Cardiac muscle cell (in vitro differentiated cells and primary cell): ENCODE results near the gene SBF2. TPM values are rescaled to one million over a fixed set of nuclear protein-coding genes. Genes with fewer than 3 reads are reported as not detected.
A peak's percentile ranks its signal among the peaks of the same experiment; 100 is the strongest.
"Not testable (repeated sequence)": the region's sequence is repeated elsewhere in the genome, so short reads cannot be mapped to it uniquely, and the experiment has no call there.

Experiments used
- DNase-seq, 2 donors: peaks; one replicate each; pipeline versions ENCODE4 v3.0.0 to v3.0.0-alpha.2; 2010 to 2017; ENCODE audit warnings: low read depth in 1 of 2, low spot score in 1 of 2
- H3K27ac ChIP-seq: fragments of 200-600 bp; sonication (generic); 2 replicates; pipeline ENCODE4 v1.5.1; 2016
- H3K27me3 ChIP-seq: fragments of 200-600 bp; sonication (generic); 2 replicates; pipeline ENCODE4 v1.6.0; 2016; ENCODE audit warnings: control low read depth
- H3K36me3 ChIP-seq: fragments of 200-600 bp; sonication (generic); 2 replicates; pipeline ENCODE4 v1.5.1; 2016; ENCODE audit warnings: control low read depth
- H3K4me1 ChIP-seq: fragments of 200-600 bp; sonication (generic); 2 replicates; pipeline ENCODE4 v1.8.1; 2017; ENCODE audit warnings: low read depth, mild to moderate bottlenecking, mixed run types
- H3K4me3 ChIP-seq: fragments of 200-600 bp; sonication (generic); 2 replicates; pipeline ENCODE4 v1.5.1; 2016; ENCODE audit warnings: mild to moderate bottlenecking
- H3K9me3 ChIP-seq: fragments of 200-600 bp; sonication (generic); 2 replicates; pipeline ENCODE4 v1.5.1; 2017; ENCODE audit warnings: low read depth, mild to moderate bottlenecking, control low read depth
- polyA plus RNA-seq: library from polyadenylated mRNA; unstranded; fragments of >200 nt; fragmentation: Nextera tagmentation; extraction: Ambion mirVana; gene quantifications from 2 replicates; pipeline ENCODE4 v1.2.1, GENCODE V29; 2016
- total RNA-seq: library from RNA; depleted of rRNA; stranded (reverse); fragments of >200 nt; gene quantifications from 2 replicates; pipeline ENCODE4 v1.2.3, GENCODE V29; 2016
- TF ChIP-seq, protein P1 (sequence below): IDR thresholded peaks from 2 replicates; pipeline ENCODE4 v1.5.1; 2012; ENCODE audit warnings: low read depth, mild to moderate bottlenecking, low read length

Gene SBF2
- total and polyA plus RNA-seq, 2 experiments from 2014 or later, result 13.3 to 32.3 TPM

DNA sequence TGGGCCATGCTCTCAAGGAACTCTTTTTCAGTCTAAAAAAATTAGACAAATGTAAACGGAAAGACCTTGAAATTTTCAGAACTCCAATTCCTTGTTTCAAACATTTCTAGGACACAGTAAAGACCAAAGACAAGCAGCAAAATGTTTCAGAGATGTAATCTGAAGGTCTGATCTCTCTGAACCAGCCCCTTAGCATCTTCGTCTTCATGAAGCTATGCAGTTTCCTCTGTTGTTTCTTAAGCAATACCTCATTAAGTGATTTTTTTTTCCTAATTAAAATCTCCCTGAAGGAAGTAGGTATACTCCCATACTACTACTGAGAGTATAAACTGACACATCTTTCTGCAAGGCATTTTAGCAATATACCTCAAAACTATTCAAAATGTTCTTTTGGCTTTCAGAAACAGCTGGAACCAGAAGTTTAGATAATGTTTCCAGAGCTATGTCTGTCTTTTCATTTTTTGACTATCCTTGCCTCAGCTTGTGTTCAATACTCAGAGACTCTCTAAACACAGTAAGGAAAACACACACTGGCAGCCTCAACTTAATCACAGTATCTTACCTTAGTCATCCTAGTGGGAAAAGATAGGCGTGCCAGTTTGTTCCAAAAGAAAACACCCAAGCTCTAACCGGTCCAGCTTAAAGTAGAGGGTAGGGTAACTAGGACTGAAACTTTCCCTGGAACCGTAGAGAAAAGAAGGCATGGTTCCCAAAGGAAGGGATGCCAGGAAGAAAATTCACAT is 25.1 kb downstream of the SBF2 start:
- TF ChIP-seq, protein P1, sequence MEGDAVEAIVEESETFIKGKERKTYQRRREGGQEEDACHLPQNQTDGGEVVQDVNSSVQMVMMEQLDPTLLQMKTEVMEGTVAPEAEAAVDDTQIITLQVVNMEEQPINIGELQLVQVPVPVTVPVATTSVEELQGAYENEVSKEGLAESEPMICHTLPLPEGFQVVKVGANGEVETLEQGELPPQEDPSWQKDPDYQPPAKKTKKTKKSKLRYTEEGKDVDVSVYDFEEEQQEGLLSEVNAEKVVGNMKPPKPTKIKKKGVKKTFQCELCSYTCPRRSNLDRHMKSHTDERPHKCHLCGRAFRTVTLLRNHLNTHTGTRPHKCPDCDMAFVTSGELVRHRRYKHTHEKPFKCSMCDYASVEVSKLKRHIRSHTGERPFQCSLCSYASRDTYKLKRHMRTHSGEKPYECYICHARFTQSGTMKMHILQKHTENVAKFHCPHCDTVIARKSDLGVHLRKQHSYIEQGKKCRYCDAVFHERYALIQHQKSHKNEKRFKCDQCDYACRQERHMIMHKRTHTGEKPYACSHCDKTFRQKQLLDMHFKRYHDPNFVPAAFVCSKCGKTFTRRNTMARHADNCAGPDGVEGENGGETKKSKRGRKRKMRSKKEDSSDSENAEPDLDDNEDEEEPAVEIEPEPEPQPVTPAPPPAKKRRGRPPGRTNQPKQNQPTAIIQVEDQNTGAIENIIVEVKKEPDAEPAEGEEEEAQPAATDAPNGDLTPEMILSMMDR, result no peak
- no peak overlapping the region for H3K4me3 ChIP-seq
- H3K27me3 ChIP-seq, result no peaks in the 10 kb centered on the region
- H3K4me1 ChIP-seq, result peaks cover 4% of the 10 kb centered on the region
- no peaks in the 10 kb centered on the region for H3K9me3 ChIP-seq
- no peak overlapping the region for H3K27ac ChIP-seq
- H3K36me3 ChIP-seq, result no peaks in the 10 kb centered on the region
- DNase-seq, result no peak

DNA sequence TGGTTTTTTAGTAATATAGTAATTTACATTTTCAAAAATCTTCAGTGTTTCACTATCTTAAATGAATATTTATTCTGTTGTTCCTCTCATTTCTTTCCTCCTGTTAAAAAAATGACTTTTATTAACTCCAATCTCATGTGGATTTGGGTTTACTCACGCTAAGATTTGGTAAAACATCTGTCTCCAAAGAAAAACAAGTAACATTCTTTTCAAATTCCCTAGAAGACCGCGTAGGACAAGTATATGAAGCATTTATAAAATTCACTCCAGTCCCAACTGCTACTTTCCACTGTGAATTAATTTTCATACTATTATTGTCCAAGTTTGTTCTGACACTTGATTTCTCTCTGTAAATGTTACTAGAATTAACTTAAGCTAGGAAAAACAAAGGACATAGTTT is 26.2 kb downstream of the SBF2 start:
- H3K36me3 ChIP-seq, result no peaks in the 10 kb centered on the region
- no peaks in the 10 kb centered on the region for H3K9me3 ChIP-seq
- no peak overlapping the region for H3K4me3 ChIP-seq
- no peak overlapping the region for H3K27ac ChIP-seq
- no peaks in the 10 kb centered on the region for H3K27me3 ChIP-seq
- TF ChIP-seq, protein P1, result no peak
- no peak for DNase-seq
- peaks cover 4% of the 10 kb centered on the region for H3K4me1 ChIP-seq

DNA sequence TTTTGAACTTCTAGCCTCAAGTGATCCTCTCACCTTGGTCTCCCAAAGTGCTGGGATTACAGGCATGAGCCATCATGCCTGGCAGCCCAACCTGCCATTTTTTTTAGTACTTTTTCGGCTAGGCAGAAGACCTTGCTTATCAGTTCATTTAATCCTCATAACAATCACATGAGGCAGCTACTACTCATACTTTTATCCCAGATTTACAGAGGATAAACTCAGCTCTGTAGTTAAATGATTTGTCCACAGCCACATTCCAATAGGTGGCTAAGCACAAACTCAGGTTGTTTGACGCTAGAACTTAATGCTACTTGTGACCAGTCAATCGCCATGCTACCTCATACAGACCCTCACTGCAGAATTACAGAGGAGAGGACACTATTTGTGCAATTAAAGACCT is 28.1 kb downstream of the SBF2 start:
- Histone ChIP-seq H3K36me3 (no peaks in the 10 kb centered on the region), H3K4me3 (no peak overlapping the region), H3K27ac (no peak overlapping the region), H3K9me3 (no peaks in the 10 kb centered on the region), H3K4me1 (peaks cover 4% of the 10 kb centered on the region), H3K27me3 (no peaks in the 10 kb centered on the region)
- no peak for DNase-seq
- TF ChIP-seq, protein P1, result no peak

DNA sequence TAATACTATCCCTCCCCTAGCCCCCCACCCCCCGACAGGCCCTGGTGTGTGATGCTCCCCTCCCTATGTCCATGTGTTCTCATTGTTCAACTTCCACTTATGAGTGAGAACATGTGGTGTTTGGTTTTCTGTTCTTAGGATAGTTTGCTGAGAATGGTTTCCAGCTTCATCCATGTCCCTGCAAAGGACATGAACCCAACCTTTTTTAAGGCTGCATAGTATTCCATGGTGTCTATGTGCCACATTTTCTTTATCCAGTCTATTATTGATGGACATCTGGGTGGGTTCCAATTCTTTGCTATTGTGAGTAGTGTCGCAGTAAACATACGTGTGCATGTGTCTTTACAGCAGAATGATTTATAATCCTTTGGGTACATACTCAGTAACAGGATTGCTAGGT is 29.3 kb downstream of the SBF2 start:
- H3K4me1 ChIP-seq, H3K27me3 ChIP-seq, DNase-seq, H3K36me3 ChIP-seq, H3K4me3 ChIP-seq, H3K27ac ChIP-seq, H3K9me3 ChIP-seq: not testable (repeated sequence)

DNA sequence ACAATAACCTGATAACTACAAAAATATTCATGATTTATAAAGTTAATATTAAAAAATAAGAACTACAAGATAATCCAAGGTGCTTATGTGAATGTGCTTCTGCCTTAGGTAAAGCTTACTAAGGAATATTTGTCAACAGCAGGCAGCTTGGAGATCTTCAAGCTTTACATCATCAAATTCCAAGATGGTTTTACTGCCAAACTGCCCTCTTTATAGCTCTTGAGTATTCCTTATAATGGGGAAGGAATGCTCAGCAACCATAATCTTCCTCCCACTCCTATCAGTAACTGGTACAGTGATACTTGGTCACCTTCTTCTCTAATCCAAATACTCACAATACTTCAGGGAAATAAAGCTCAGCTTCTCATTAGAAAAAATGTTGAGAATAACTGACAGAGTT is 30.1 kb downstream of the SBF2 start:
- Histone ChIP-seq H3K27ac (no peak overlapping the region), H3K27me3 (no peaks in the 10 kb centered on the region), H3K9me3 (no peaks in the 10 kb centered on the region), H3K36me3 (no peaks in the 10 kb centered on the region), H3K4me3 (no peak overlapping the region), H3K4me1 (peaks cover 4% of the 10 kb centered on the region)
- TF ChIP-seq, protein P1, result no peak
- DNase-seq, result peak in 1 of 2 donors; percentile 58

DNA sequence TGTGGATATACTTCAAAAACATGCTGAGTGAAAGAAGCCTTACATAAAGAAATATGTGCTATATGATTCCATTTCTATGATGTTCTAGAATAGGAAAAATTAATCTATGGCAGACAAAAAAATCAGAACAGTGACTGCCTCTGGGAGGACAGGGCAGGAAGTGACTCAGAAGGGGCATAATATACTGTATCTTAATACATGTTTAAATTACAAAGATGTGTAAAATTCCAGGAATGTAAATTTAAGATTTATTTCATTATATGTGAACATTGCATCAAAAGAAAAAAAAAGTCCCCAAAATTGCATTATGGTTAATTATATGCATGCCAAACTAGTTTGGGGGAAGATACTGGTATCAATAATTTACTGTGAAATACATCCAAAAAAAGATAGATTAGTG is 32.2 kb downstream of the SBF2 start:
- H3K27me3 ChIP-seq, result no peaks in the 10 kb centered on the region
- H3K4me3 ChIP-seq, result no peak overlapping the region
- no peaks in the 10 kb centered on the region for H3K9me3 ChIP-seq
- no peak overlapping the region for H3K27ac ChIP-seq
- TF ChIP-seq, protein P1, result no peak
- no peak for DNase-seq
- no peaks in the 10 kb centered on the region for H3K36me3 ChIP-seq
- H3K4me1 ChIP-seq, result peaks cover 7% of the 10 kb centered on the region
